CD14-positive monocyte (primary cell): ENCODE data around the gene DDX27. TPM values are rescaled to one million over a fixed set of nuclear protein-coding genes. Genes with fewer than 3 reads are reported as not detected.
A peak's percentile ranks its signal among the peaks of the same experiment; 100 is the strongest.
"Not testable (repeated sequence)": the region's sequence is repeated elsewhere in the genome, so short reads cannot be mapped to it uniquely, and the experiment has no call there.

Experiments
- DNase-seq, 3 donors: peaks; one replicate each; pipeline ENCODE4 v3.0.0-alpha.2; 2011 to 2022
- H2AFZ ChIP-seq: 2 replicates; pipeline ENCODE4 v1.6.0; 2012; ENCODE audit warnings: mild to moderate bottlenecking, low read depth, low read length, inconsistent platforms; ENCODE audit not compliant: insufficient read depth, poor library complexity, severe bottlenecking
- H3K27ac ChIP-seq, 2 donors: 1 replicate in 1 of 2; 2 replicates in 1 of 2; pipeline ENCODE4 v1.5.1; 2012 to 2013; ENCODE audit warnings: low read length in 2 of 2, control low read depth in 1 of 2, inconsistent platforms in 1 of 2, low read depth in 1 of 2, mild to moderate bottlenecking in 1 of 2
- H3K27me3 ChIP-seq, 2 donors: one replicate each; pipeline versions ENCODE4 v1.6.0 to v1.6.1; 2011 to 2013; ENCODE audit warnings: low read length in 2 of 2; ENCODE audit not compliant: control insufficient read depth in 2 of 2, insufficient read depth in 2 of 2
- H3K36me3 ChIP-seq, 2 donors: replicated peaks in 1 of 2; 1 replicate in 1 of 2; 2 replicates in 1 of 2; pipeline versions ENCODE4 v1.5.1 to v1.6.1; 2012 to 2013; ENCODE audit warnings: low read length in 2 of 2, control low read depth in 1 of 2, inconsistent platforms in 1 of 2, mild to moderate bottlenecking in 1 of 2; ENCODE audit not compliant: insufficient read depth in 2 of 2, control insufficient read depth in 1 of 2
- H3K4me1 ChIP-seq, 2 donors: 1 replicate in 1 of 2; 2 replicates in 1 of 2; pipeline versions ENCODE4 v1.5.1 to v1.6.1; 2012 to 2013; ENCODE audit warnings: low read length in 2 of 2, control low read depth in 1 of 2, inconsistent platforms in 1 of 2, mild to moderate bottlenecking in 1 of 2, moderate library complexity in 1 of 2; ENCODE audit not compliant: insufficient read depth in 2 of 2, control insufficient read depth in 1 of 2
- H3K4me2 ChIP-seq: replicated peaks from 2 replicates; pipeline ENCODE3; 2012; ENCODE audit warnings: low read length, moderate library complexity, mild to moderate bottlenecking; ENCODE audit not compliant: poor library complexity, severe bottlenecking; ENCODE audit errors: extremely low read depth
- H3K4me3 ChIP-seq, 3 experiments: fragments of 200-600 bp in 1 of 3; sonication (generic) in 1 of 3; replicated peaks in 1 of 3; 1 replicate in 2 of 3; 2 replicates in 1 of 3; pipeline ENCODE4 v1.5.1; 2011 to 2013; ENCODE audit warnings: low read length in 3 of 3, mild to moderate bottlenecking in 3 of 3, control low read depth in 2 of 3, low read depth in 2 of 3, inconsistent platforms in 1 of 3, moderate library complexity in 1 of 3
- H3K79me2 ChIP-seq: 2 replicates; pipeline ENCODE4 v1.6.0; 2012; ENCODE audit warnings: mild to moderate bottlenecking, control low read depth, inconsistent platforms, low read length, moderate library complexity; ENCODE audit not compliant: insufficient read depth
- H3K9ac ChIP-seq: 2 replicates; pipeline ENCODE4 v1.6.0; 2017; ENCODE audit warnings: low read length, mild to moderate bottlenecking; ENCODE audit not compliant: insufficient read depth, poor library complexity, severe bottlenecking
- H3K9me3 ChIP-seq, 2 donors: replicated peaks in 1 of 2; 1 replicate in 1 of 2; 2 replicates in 1 of 2; pipeline versions ENCODE4 v1.5.1 to v1.6.1; 2012 to 2013; ENCODE audit warnings: low read length in 2 of 2, control low read depth in 1 of 2; ENCODE audit not compliant: control insufficient read depth in 1 of 2, insufficient read depth in 1 of 2
- H4K20me1 ChIP-seq: 2 replicates; pipeline ENCODE4 v1.6.0; 2012; ENCODE audit warnings: mild to moderate bottlenecking, low read length, control low read depth, moderate library complexity; ENCODE audit not compliant: insufficient read depth
- H3K27ac Mint-ChIP-seq, 7 donors: one replicate each; pipeline ENCODE4 v1.8.0; 2020; ENCODE audit warnings: mild to moderate bottlenecking in 7 of 7, mixed read lengths in 7 of 7, moderate library complexity in 6 of 7, inconsistent platforms in 2 of 7
- H3K27me3 Mint-ChIP-seq, 3 donors: one replicate each; pipeline ENCODE4 v1.8.0; 2021 to 2022; ENCODE audit warnings: low read depth in 3 of 3, mild to moderate bottlenecking in 3 of 3, mixed read lengths in 3 of 3, moderate library complexity in 3 of 3, inconsistent platforms in 1 of 3
- H3K36me3 Mint-ChIP-seq, 2 donors: one replicate each; pipeline ENCODE4 v1.8.0; 2020; ENCODE audit warnings: mixed read lengths in 2 of 2, inconsistent platforms in 1 of 2, mild to moderate bottlenecking in 1 of 2
- H3K4me1 Mint-ChIP-seq: one replicate; pipeline ENCODE4 v1.8.0; 2020; ENCODE audit warnings: mild to moderate bottlenecking, mixed read lengths
- H3K4me3 Mint-ChIP-seq, 2 donors: one replicate each; pipeline ENCODE4 v1.8.0; 2020; ENCODE audit warnings: mild to moderate bottlenecking in 2 of 2, mixed read lengths in 2 of 2, moderate library complexity in 1 of 2
- H3K9me3 Mint-ChIP-seq, 7 donors: one replicate each; pipeline ENCODE4 v1.8.0; 2020 to 2022; ENCODE audit warnings: mixed read lengths in 7 of 7, mild to moderate bottlenecking in 6 of 7, moderate library complexity in 6 of 7, inconsistent platforms in 2 of 7
- CTCF ChIP-seq: fragments of 200-600 bp; IDR thresholded peaks from one replicate; pipeline ENCODE4 v1.8.0; 2022; ENCODE audit warnings: antibody characterized with exemption, mild to moderate bottlenecking
- WGBS: methylation state at CpG from one replicate; pipeline ENCODE4 v1.1.5; 2013; ENCODE audit warnings: missing lambda C conversion rate; ENCODE audit not compliant: insufficient coverage; 5-methylcytosine and 5-hydroxymethylcytosine counted together
- intact Hi-C, 2 donors: fragments of 100-400 bp; cut with micrococcal nuclease; formaldehyde crosslinking; loops; one replicate each; pipeline versions ENCODE4 v1.15.0 to v1.15.1; 2023
- polyA plus RNA-seq, 3 donors: library from polyadenylated mRNA; depleted of rRNA in 1 of 3; unstranded in 2 of 3; stranded (reverse) in 1 of 3; fragments of 300-500 nt in 2 of 3; fragments of >200 nt in 1 of 3; fragmentation: Illumina TruSeq in 2 of 3; gene quantifications; 1 replicate in 2 of 3; 2 replicates in 1 of 3; pipeline ENCODE4 v1.2.3, GENCODE V29; 2012 to 2021

Gene DDX27
- polyA plus RNA-seq, 3 donors: 13.8 to 31.5 (median 17.7) TPM

GRCh38 chr20:49216991-49217578 lies 2.1 kb upstream of the DDX27 start:
- no CpG with 5 or more reads among the region's 11 CpGs for WGBS
- Histone ChIP-seq H3K9me3 (no peaks in the 10 kb centered on the region), H3K79me2 (peaks cover 22% of the 10 kb centered on the region), H3K36me3 (peaks cover 10 to 12% of the 10 kb centered on the region in 2 donors), H3K4me1 (peaks cover 21 to 24% of the 10 kb centered on the region in 2 donors), H3K4me3 (peak overlapping the region in 1 of 3 experiments; percentile 52), H3K4me2 (peak overlapping the region; percentile 63), H3K27ac (no peak overlapping the region), H4K20me1 (no peaks in the 10 kb centered on the region), H2AFZ (peak overlapping the region; percentile 80), H3K9ac (no peak overlapping the region), H3K27me3 (no peaks in the 10 kb centered on the region)
- peak; percentile 83 to 91 (median 87) for DNase-seq
- Mint-ChIP-seq H3K4me3 (peak overlapping the region; percentile 45 to 55), H3K4me1 (peaks cover 23% of the 10 kb centered on the region), H3K27me3 (peaks cover 0 to 2% (median 0%) of the 10 kb centered on the region in 3 donors), H3K27ac (peak overlapping the region in 3 of 7 donors; percentile 43 to 76 (median 43)), H3K9me3 (peaks cover 0 to 4% (median 0%) of the 10 kb centered on the region in 7 donors), H3K36me3 (peaks cover 9 to 10% of the 10 kb centered on the region in 2 donors)
- peak; percentile 88 for TF ChIP-seq CTCF
- intact Hi-C loops: loop anchor here (1.0 to 10.0 kb wide), 3 partner anchors 28 to 84 kb away; partner anchors contain the start of gene STAU1 (in 2 of the 2)

- H3K4me3 Mint-ChIP-seq: peak overlapping the region; percentile 49 to 99
- Histone ChIP-seq H3K4me3 (peak overlapping the region in 1 of 3 experiments; percentile 94), H3K27ac (peak overlapping the region; percentile 31 to 97), H3K79me2 (peaks cover 22% of the 10 kb centered on the region), H3K4me1 (peaks cover 21 to 24% of the 10 kb centered on the region in 2 donors), H3K36me3 (peaks cover 23 to 26% of the 10 kb centered on the region in 2 donors), H3K4me2 (peak overlapping the region; percentile 97), H2AFZ (peak overlapping the region; percentile 31)
- H3K9ac ChIP-seq, H3K27me3 ChIP-seq, H3K27me3 Mint-ChIP-seq, H3K9me3 ChIP-seq, H4K20me1 ChIP-seq, DNase-seq, H3K9me3 Mint-ChIP-seq: not testable (repeated sequence)
- 60% methylated on average over 13 of the region's 13 CpGs for WGBS
- peaks cover 22 to 27% of the 10 kb centered on the region in 2 donors for H3K36me3 Mint-ChIP-seq
- peak overlapping the region; percentile 90 to 99 (median 95) for H3K27ac Mint-ChIP-seq
- intact Hi-C loops: loop anchor here in 1 of 2 donors (10.0 kb wide), 1 partner anchor 84 kb away; no protein-coding TSS in a partner anchor
- H3K4me1 Mint-ChIP-seq: peaks cover 23% of the 10 kb centered on the region
These were observed 501 bp upstream of the DDX27 start for GRCh38 chr20:49218739-49219090.
